Fibroblast of lung (primary cell): ENCODE results near the gene SLC33A1. TPM values are rescaled to one million over a fixed set of nuclear protein-coding genes. Genes with fewer than 3 reads are reported as not detected.
A peak's percentile ranks its signal among the peaks of the same experiment; 100 is the strongest.
"Not testable (repeated sequence)": the region's sequence is repeated elsewhere in the genome, so short reads cannot be mapped to it uniquely, and the experiment has no call there.

Source experiments
- DNase-seq, 2 donors: peaks; one replicate each; pipeline versions ENCODE4 v3.0.0 to v3.0.0-alpha.2; 2010; ENCODE audit warnings: low read depth in 2 of 2
- H2AFZ ChIP-seq: 2 replicates; pipeline ENCODE4 v1.5.1; 2012; ENCODE audit warnings: low read length, control low read depth, inconsistent platforms
- H3K27ac ChIP-seq: 2 replicates; pipeline ENCODE4 v1.5.1; 2011; ENCODE audit warnings: low read length, control low read depth; ENCODE audit not compliant: insufficient read depth
- H3K27me3 ChIP-seq: 2 replicates; pipeline ENCODE4 v1.5.1; 2011; ENCODE audit warnings: mild to moderate bottlenecking, low read length; ENCODE audit not compliant: control insufficient read depth, insufficient read depth
- H3K36me3 ChIP-seq: 2 replicates; pipeline ENCODE4 v1.5.1; 2011; ENCODE audit warnings: low read length; ENCODE audit not compliant: control insufficient read depth, insufficient read depth
- H3K4me1 ChIP-seq: 2 replicates; pipeline ENCODE4 v1.5.1; 2011; ENCODE audit warnings: low read length; ENCODE audit not compliant: control insufficient read depth, insufficient read depth; ENCODE audit errors: extremely low read depth
- H3K4me2 ChIP-seq: 2 replicates; pipeline ENCODE4 v1.5.1; 2011; ENCODE audit warnings: low read length, control low read depth; ENCODE audit not compliant: insufficient read depth; ENCODE audit errors: extremely low read depth
- H3K4me3 ChIP-seq, 4 experiments: fragments of 200-600 bp in 1 of 4; sonication (generic) in 1 of 4; replicated peaks in 1 of 4; 2 replicates each; pipeline ENCODE4 v1.5.1; 2011 to 2016; ENCODE audit warnings: low read length in 4 of 4, low read depth in 3 of 4, mild to moderate bottlenecking in 3 of 4, control low read depth in 2 of 4, inconsistent platforms in 1 of 4, mixed read lengths in 1 of 4; ENCODE audit not compliant: insufficient read depth in 1 of 4; ENCODE audit errors: control extremely low read depth in 1 of 4
- H3K79me2 ChIP-seq: 2 replicates; pipeline ENCODE4 v1.5.1; 2012; ENCODE audit warnings: mild to moderate bottlenecking, low read length, inconsistent platforms; ENCODE audit not compliant: control insufficient read depth, insufficient read depth
- H3K9ac ChIP-seq: 2 replicates; pipeline ENCODE4 v1.5.1; 2011; ENCODE audit warnings: mild to moderate bottlenecking, low read length, control low read depth; ENCODE audit not compliant: insufficient read depth
- H3K9me3 ChIP-seq: 2 replicates; pipeline ENCODE4 v1.5.1; 2012; ENCODE audit warnings: low read depth, low read length; ENCODE audit not compliant: control insufficient read depth, insufficient read depth
- H4K20me1 ChIP-seq: 2 replicates; pipeline ENCODE4 v1.5.1; 2011; ENCODE audit warnings: low read length; ENCODE audit not compliant: control insufficient read depth, insufficient read depth; ENCODE audit errors: extremely low read depth
- EZH2 ChIP-seq: IDR thresholded peaks from 2 replicates; pipeline ENCODE4 v1.5.1; 2012; ENCODE audit warnings: low read length, control low read depth, mild to moderate bottlenecking; ENCODE audit errors: missing control alignments
- polyA plus RNA-seq, 2 donors: library from polyadenylated mRNA; depleted of rRNA in 1 of 2; stranded (reverse) in 1 of 2; unstranded in 1 of 2; fragments of >200 nt; gene quantifications; 2 replicates each; pipeline ENCODE4 v1.2.1, GENCODE V29; 2011 to 2012; ENCODE audit warnings: missing spikeins in 1 of 2
- total RNA-seq: library from RNA; depleted of rRNA; stranded (reverse); fragments of >200 nt; gene quantifications from 2 replicates; pipeline ENCODE4 v1.2.1, GENCODE V29; 2014
- TF ChIP-seq, protein P1 (sequence below), 2 donors: IDR thresholded peaks in 1 of 2; conservative IDR thresholded peaks in 1 of 2; 1 replicate in 1 of 2; 2 replicates in 1 of 2; pipeline ENCODE4 v1.5.1; 2011 to 2012; ENCODE audit warnings: low read length in 2 of 2, control low read depth in 1 of 2, inconsistent platforms in 1 of 2, low read depth in 1 of 2, mild to moderate bottlenecking in 1 of 2

The SLC33A1 gene
- total and polyA plus RNA-seq, 2 donors (not counting 1 experiment from before 2014, with no cell fraction given), result 21.5 to 22.7 TPM

DNA sequence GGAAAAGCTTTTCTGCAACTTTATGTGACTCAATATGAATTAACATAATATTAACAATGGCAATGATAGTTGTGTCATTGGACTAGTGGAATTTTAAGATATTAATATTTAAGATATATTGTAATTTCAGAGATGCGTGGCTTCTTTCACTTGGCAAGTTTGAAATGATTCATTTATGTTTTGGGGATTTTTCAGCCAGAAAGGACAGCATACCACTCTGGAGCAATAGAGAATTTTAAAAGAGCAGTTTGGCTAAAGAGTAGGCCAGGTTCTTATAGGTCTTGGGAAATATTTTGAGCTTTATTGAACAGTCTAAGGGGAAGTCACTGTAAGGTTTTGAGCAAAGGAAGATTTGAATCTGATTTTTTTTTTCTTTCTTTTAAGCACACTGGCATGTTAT lies 32.7 kb upstream of the SLC33A1 start:
- no peak overlapping the region for H3K27ac ChIP-seq
- H4K20me1 ChIP-seq, result no peaks in the 10 kb centered on the region
- no peaks in the 10 kb centered on the region for H3K27me3 ChIP-seq
- H3K4me1 ChIP-seq, result peaks cover 2% of the 10 kb centered on the region
- no peak for TF ChIP-seq EZH2
- TF ChIP-seq, protein P1, sequence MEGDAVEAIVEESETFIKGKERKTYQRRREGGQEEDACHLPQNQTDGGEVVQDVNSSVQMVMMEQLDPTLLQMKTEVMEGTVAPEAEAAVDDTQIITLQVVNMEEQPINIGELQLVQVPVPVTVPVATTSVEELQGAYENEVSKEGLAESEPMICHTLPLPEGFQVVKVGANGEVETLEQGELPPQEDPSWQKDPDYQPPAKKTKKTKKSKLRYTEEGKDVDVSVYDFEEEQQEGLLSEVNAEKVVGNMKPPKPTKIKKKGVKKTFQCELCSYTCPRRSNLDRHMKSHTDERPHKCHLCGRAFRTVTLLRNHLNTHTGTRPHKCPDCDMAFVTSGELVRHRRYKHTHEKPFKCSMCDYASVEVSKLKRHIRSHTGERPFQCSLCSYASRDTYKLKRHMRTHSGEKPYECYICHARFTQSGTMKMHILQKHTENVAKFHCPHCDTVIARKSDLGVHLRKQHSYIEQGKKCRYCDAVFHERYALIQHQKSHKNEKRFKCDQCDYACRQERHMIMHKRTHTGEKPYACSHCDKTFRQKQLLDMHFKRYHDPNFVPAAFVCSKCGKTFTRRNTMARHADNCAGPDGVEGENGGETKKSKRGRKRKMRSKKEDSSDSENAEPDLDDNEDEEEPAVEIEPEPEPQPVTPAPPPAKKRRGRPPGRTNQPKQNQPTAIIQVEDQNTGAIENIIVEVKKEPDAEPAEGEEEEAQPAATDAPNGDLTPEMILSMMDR (conservative IDR thresholded peaks at IDR 0.05 in 1 of 2, IDR thresholded peaks at IDR 0.05 in 1 of 2; ENCODE audit: low read depth in 1 of 2, low read length in 2 of 2), result no peak
- H3K9me3 ChIP-seq, result no peaks in the 10 kb centered on the region
- no peak overlapping the region for H3K4me3 ChIP-seq
- no peak for DNase-seq
- no peak overlapping the region for H3K9ac ChIP-seq
- no peak overlapping the region for H3K4me2 ChIP-seq
- H3K79me2 ChIP-seq, result peaks cover 87% of the 10 kb centered on the region
- no peaks in the 10 kb centered on the region for H3K36me3 ChIP-seq
- no peak overlapping the region for H2AFZ ChIP-seq

DNA sequence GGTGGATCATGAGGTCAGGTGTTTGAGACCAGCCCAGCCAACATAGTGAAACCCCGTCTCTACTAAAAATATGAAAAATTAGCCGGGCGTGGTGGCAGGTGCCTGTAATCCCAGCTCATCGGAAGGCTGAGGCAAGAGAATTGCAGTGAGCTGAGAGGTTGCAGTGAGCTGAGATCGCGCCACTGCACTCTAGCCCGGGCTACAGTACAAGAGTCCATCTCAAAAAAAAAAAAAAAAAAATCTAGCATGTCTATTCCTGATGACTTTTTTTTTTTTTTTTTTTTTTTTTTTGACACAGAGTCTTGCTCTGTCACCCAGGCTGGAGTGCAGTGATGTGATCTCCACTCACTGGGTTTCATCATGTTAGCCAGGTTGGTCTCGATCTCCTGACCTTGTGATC lies 32.1 kb upstream of the SLC33A1 start:
- not testable (repeated sequence) for H3K9me3 ChIP-seq, H3K9ac ChIP-seq, H3K36me3 ChIP-seq, H3K27me3 ChIP-seq, DNase-seq, H2AFZ ChIP-seq, H3K27ac ChIP-seq, H3K4me1 ChIP-seq, H3K4me2 ChIP-seq, H3K4me3 ChIP-seq, H4K20me1 ChIP-seq
- peaks cover 88% of the 10 kb centered on the region for H3K79me2 ChIP-seq

DNA sequence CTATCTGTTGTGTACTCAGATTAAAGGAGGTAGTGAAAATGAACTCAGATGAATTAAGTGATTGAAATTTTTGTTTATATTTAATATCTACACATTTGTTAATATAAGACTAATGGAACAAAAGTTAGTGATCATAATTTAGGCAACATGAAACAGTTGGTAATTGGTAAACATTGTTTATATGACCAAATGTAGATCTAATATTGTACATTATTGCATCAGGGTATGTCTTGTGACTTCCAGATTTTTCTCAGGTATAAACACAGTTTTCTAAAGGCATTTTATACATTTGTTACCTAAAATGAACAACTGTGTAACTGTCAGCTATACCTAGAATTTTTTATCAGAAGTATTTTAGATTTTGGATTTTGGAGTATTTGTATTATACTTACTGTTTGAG lies 31.1 kb upstream of the SLC33A1 start:
- no peak overlapping the region for H3K4me3 ChIP-seq
- H3K79me2 ChIP-seq, result peaks cover 89% of the 10 kb centered on the region
- H3K27me3 ChIP-seq, result no peaks in the 10 kb centered on the region
- H3K9me3 ChIP-seq, result no peaks in the 10 kb centered on the region
- H3K27ac ChIP-seq, result no peak overlapping the region
- no peak overlapping the region for H3K9ac ChIP-seq
- peaks cover 2% of the 10 kb centered on the region for H3K4me1 ChIP-seq
- H3K36me3 ChIP-seq, result no peaks in the 10 kb centered on the region
- TF ChIP-seq EZH2, result no peak
- TF ChIP-seq, protein P1 (conservative IDR thresholded peaks at IDR 0.05 in 1 of 2, IDR thresholded peaks at IDR 0.05 in 1 of 2; ENCODE audit: low read depth in 1 of 2, low read length in 2 of 2), result no peak
- H2AFZ ChIP-seq, result no peak overlapping the region
- H3K4me2 ChIP-seq, result no peak overlapping the region
- peak in 1 of 2 donors; percentile 22 for DNase-seq
- H4K20me1 ChIP-seq, result no peaks in the 10 kb centered on the region
